ENCODE data around the gene NEU2. TPM values are rescaled to one million over a fixed set of nuclear protein-coding genes. Genes with fewer than 3 reads are reported as not detected.

Gene NEU2
- polyA plus RNA-seq, 2 of the 4 experiments (the other 2 are of a cell fraction): not detected

DNA sequence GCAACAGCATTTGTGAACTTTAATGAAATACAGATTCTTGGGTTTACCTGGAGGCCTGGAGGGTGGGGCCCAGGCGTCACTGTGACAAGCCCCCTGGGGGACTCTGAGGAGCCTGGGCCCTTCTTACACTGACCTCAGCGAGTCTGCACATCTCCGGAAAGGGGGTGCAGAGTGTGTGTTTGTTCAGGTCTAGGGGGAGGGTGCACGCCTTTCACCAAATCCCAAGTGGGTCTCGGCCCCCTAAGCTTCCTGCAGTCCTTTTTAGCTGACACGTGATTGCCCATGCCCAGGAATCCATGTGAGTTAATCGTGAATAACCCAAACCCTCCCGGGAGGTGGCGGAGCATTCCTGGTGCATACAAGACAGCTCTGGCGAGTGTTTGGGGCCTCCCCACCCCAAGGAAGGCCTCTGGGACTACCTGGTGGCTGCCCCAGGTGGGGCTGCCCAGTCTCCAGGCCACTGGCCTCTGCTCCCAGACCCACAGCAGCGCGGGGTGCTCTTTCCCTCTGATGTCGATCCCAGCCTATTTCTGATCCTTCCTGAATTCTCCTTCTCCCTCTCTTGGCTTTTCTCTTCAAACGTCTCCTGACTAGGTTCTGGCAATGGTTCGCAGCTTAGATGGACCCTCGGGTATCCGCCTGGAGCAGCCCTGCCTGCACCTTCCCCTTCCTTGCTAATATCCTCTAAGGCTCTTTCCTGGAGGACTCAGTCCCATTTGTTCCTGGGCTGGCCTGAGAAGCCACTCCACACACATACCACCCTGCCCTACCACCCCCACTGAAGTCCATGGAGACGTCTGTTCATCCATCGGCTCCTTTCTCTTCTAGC is 29.4 kb upstream of the NEU2 start (continued):
- TF ChIP-seq, protein P1, sequence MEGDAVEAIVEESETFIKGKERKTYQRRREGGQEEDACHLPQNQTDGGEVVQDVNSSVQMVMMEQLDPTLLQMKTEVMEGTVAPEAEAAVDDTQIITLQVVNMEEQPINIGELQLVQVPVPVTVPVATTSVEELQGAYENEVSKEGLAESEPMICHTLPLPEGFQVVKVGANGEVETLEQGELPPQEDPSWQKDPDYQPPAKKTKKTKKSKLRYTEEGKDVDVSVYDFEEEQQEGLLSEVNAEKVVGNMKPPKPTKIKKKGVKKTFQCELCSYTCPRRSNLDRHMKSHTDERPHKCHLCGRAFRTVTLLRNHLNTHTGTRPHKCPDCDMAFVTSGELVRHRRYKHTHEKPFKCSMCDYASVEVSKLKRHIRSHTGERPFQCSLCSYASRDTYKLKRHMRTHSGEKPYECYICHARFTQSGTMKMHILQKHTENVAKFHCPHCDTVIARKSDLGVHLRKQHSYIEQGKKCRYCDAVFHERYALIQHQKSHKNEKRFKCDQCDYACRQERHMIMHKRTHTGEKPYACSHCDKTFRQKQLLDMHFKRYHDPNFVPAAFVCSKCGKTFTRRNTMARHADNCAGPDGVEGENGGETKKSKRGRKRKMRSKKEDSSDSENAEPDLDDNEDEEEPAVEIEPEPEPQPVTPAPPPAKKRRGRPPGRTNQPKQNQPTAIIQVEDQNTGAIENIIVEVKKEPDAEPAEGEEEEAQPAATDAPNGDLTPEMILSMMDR (IDR thresholded peaks at IDR 0.05): no peak
- no peak for TF ChIP-seq JUN (IDR thresholded peaks at IDR 0.05)

DNA sequence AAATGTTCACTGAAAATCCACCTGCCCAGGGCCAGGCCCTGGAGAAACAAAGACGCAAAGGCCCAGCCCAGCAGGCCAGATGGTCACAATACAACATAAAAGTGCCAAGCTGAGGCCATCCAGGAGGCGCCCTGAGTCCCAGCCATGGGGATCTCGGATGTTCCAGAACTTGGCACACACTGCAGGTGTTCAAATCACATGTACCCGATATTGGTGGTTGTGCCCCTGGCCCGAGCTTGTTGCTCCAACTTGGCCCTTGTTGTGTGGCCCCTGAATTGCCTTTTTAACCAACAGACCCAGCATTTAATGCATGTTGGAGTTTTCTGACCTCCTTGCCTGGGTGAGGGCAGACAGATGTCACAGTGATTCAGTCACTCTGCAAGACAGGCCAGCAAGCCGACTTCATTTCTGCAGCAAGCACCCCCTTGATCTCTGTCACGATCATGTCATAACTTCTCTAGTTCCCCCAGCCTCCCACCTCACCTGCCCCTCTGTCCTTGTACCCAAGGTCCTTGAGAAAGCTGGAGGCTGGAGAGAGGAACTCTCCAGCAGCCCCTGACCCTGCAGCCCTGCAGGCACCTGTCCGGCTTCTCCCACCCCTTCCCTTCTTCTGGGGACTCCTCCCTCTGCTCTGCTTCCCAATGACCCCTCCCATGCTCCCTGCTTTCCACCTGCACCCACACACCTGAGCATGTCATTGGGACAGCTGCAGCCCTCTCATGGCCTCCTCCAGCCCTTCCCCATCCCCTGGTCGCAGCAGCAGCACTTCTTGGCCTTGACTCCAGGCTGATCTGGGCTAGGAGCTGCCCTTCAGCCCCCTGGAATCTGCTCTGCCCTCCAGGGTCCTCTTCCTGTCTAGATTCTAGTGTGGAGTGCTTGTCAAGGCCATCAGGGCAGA is 28.6 kb upstream of the NEU2 start:
- Histone ChIP-seq H3K4me3 (no peak overlapping the region), H3K27ac (no peak overlapping the region), H3K4me1 (no peaks in the 10 kb centered on the region), H3K4me2 (no peak overlapping the region), H3K9me3 (no peaks in the 10 kb centered on the region)
- WGBS (ENCODE audit: missing lambda C conversion rate): 73% methylated on average over 9 of the region's 9 CpGs
- ChIA-PET POLR2A (no interaction called here), CTCF (interaction anchor here (2.1 kb wide), 1 partner anchor 25 kb away, joined by 6 read pairs; no protein-coding TSS in a partner anchor)
- DNase-seq (ENCODE audit: low read depth in 1 of 2, low spot score in 1 of 2) (no peak), ATAC-seq (no peak; a peak in 1 of 6 replicates), FAIRE-seq (no peak)
- TF ChIP-seq HDAC2 (IDR thresholded peaks at IDR 0.05): no peak
- TF ChIP-seq, protein P2, sequence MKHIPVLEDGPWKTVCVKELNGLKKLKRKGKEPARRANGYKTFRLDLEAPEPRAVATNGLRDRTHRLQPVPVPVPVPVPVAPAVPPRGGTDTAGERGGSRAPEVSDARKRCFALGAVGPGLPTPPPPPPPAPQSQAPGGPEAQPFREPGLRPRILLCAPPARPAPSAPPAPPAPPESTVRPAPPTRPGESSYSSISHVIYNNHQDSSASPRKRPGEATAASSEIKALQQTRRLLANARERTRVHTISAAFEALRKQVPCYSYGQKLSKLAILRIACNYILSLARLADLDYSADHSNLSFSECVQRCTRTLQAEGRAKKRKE (CRISPR knock-in tag; IDR thresholded peaks at IDR 0.05; ENCODE audit: low read depth): no peak
- TF ChIP-seq FOSL2 (IDR thresholded peaks at IDR 0.05): no peak
- TF ChIP-seq FOSL2 (CRISPR knock-in tag; IDR thresholded peaks at IDR 0.05): no peak
- TF ChIP-seq KDM1A (IDR thresholded peaks at IDR 0.05; ENCODE audit: low read depth): no peak
- no peak for TF ChIP-seq SMC3 (IDR thresholded peaks at IDR 0.05)
- TF ChIP-seq ZFP36 (IDR thresholded peaks at IDR 0.05; ENCODE audit: borderline replicate concordance, partially characterized antibody): no peak
- TF ChIP-seq BHLHE40 (IDR thresholded peaks at IDR 0.05; ENCODE audit: low read depth, low read length): no peak
- TF ChIP-seq KDM5A (IDR thresholded peaks at IDR 0.05): no peak
- TF ChIP-seq MYC (IDR thresholded peaks at IDR 0.05; ENCODE audit: borderline replicate concordance, low read length): no peak
- no peak for TF ChIP-seq FOXS1 (CRISPR knock-in tag; IDR thresholded peaks at IDR 0.05)
- no peak for TF ChIP-seq CHD4 (IDR thresholded peaks at IDR 0.05; ENCODE audit: borderline replicate concordance)
- no peak for TF ChIP-seq GATA3 (IDR thresholded peaks at IDR 0.05; ENCODE audit: borderline replicate concordance)
- TF ChIP-seq NR3C1 (IDR thresholded peaks at IDR 0.05): no peak
- no peak for TF ChIP-seq HEYL (CRISPR knock-in tag; IDR thresholded peaks at IDR 0.05)
- TF ChIP-seq, protein P3, sequence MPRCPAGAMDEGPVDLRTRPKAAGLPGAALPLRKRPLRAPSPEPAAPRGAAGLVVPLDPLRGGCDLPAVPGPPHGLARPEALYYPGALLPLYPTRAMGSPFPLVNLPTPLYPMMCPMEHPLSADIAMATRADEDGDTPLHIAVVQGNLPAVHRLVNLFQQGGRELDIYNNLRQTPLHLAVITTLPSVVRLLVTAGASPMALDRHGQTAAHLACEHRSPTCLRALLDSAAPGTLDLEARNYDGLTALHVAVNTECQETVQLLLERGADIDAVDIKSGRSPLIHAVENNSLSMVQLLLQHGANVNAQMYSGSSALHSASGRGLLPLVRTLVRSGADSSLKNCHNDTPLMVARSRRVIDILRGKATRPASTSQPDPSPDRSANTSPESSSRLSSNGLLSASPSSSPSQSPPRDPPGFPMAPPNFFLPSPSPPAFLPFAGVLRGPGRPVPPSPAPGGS (IDR thresholded peaks at IDR 0.05): no peak
- TF ChIP-seq RAD21 (conservative IDR thresholded peaks at IDR 0.05 in 1 of 2, IDR thresholded peaks at IDR 0.05 in 1 of 2): no peak
- TF ChIP-seq JUN (IDR thresholded peaks at IDR 0.05): no peak
- TF ChIP-seq, protein P1 (IDR thresholded peaks at IDR 0.05): no peak
- TF ChIP-seq HOXA7 (CRISPR knock-in tag; IDR thresholded peaks at IDR 0.05): no peak
- TF ChIP-seq CEBPB (IDR thresholded peaks at IDR 0.05): no peak

Data from A549 (cell line).